ENCODE measurements around the gene PHPT1. TPM values are rescaled to one million over a fixed set of nuclear protein-coding genes. Genes with fewer than 3 reads are reported as not detected.

The PHPT1 gene
- total RNA-seq, 1 donor from 2014 or later = 192 TPM

DNA sequence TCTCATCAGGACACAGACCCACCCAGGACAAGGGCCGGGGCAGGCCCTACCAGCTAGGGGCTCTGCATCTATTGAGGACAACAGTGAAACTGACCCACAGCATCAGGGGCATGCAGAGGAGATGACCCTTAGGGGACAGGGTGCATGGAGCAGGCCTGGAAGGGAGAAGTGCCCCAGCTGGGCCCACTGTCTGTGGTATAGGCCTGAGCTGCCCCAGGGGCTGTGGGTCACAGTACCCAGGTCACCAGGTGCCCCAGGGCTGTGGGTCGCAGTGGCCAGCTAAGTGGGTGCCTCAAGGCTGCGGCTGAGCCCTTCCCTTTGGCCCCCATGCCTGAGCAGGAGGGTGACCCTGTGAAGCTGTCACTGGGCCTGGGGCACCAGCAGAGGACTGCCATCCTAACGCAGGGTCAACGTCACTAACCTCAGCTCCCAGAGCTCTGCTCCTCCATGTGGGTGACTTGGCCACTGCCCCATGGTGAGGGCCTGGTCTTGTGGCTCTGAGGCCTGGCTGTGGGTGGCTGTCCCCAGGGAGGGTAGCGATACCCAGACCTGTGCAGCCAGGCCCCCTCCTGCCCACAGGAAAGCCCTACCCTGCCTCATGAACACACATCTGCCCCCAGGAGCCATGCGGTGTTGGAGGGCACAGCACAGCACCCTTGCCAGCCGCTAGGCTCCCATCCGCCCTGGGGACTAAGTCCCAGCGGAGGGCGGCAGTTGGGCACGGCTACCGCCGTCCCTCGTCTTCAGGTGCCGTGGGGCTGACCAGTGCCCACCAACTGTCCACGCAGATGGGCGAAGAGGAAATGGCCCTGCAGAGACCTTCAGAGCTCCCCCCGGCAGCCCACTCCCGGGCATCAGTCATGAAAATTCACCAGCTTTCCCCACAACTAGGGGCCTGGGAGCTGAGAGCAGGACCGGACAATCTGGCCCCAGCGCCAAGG, 12.0 kb downstream of the PHPT1 start:
- no peak for DNase-seq (ENCODE audit: low spot score)
- Mint-ChIP-seq H3K4me1 (ENCODE audit: low read depth) (peaks cover 14% of the 10 kb centered on the region), H3K36me3 (ENCODE audit: low read depth) (peaks cover 6% of the 10 kb centered on the region), H3K9me3 (ENCODE audit: low read depth) (no peaks in the 10 kb centered on the region), H3K4me3 (ENCODE audit: unreplicated experiment) (no peak overlapping the region), H3K27me3 (ENCODE audit: low read depth) (no peaks in the 10 kb centered on the region), H3K27ac (ENCODE audit: unreplicated experiment) (no peak overlapping the region)
- no peak for TF ChIP-seq CTCF (IDR thresholded peaks at IDR 0.05)

GRCh38 chr9:136861874-136862457, 12.8 kb downstream of the PHPT1 start:
- TF ChIP-seq CTCF (IDR thresholded peaks at IDR 0.05) = no peak
- Mint-ChIP-seq H3K27me3 (ENCODE audit: low read depth) (no peaks in the 10 kb centered on the region), H3K9me3 (ENCODE audit: low read depth) (no peaks in the 10 kb centered on the region), H3K4me1 (ENCODE audit: low read depth) (peaks cover 14% of the 10 kb centered on the region), H3K36me3 (ENCODE audit: low read depth) (peaks cover 6% of the 10 kb centered on the region), H3K27ac (ENCODE audit: unreplicated experiment) (no peak overlapping the region), H3K4me3 (ENCODE audit: unreplicated experiment) (no peak overlapping the region)
- DNase-seq (ENCODE audit: low spot score) = no peak

DNA sequence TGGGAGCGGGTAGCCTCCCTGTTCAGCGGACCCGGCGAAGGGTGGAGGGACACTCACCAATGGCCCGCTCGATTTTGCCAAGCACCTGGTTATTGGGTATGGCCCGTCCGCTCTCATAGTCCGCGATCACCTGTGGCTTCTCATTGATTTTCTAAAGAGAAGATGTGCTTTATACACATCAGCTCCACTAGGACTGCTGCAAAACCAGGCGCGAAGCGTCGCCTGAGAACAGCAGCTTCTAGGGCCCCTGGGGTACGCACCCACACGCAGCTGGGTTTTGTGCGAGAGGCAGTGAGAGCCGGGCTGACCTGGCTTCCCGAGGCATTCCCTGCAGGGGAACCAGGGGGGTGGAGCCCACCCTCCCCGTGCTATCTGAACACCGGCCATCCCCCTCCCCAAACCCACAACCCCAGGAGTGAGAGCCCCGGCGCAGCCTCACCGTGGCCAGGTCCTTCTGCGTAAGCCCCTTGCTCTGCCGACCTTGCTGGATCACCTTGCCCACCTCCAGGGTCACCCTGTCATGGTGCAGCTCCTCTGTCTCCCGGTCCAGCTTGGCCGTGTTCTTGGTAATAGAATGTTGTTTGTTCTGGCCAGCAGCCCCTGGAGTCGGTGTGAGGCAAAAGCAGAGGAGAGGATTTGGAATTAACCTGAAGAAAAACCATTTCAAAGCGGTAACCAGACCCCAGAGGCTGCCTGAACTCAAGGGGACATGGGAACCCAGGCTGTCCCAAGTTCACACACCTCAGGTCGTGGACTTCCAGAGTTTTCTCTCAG, 13.8 kb downstream of the PHPT1 start:
- no peaks in the 10 kb centered on the region for H3K9me3 Mint-ChIP-seq (ENCODE audit: low read depth)
- H3K4me1 Mint-ChIP-seq (ENCODE audit: low read depth) = peaks cover 14% of the 10 kb centered on the region
- no peak for TF ChIP-seq CTCF (IDR thresholded peaks at IDR 0.05)
- H3K4me3 Mint-ChIP-seq (ENCODE audit: unreplicated experiment) = no peak overlapping the region
- DNase-seq (ENCODE audit: low spot score) = no peak
- peaks cover 6% of the 10 kb centered on the region for H3K36me3 Mint-ChIP-seq (ENCODE audit: low read depth)
- no peaks in the 10 kb centered on the region for H3K27me3 Mint-ChIP-seq (ENCODE audit: low read depth)
- H3K27ac Mint-ChIP-seq (ENCODE audit: unreplicated experiment) = no peak overlapping the region

DNA sequence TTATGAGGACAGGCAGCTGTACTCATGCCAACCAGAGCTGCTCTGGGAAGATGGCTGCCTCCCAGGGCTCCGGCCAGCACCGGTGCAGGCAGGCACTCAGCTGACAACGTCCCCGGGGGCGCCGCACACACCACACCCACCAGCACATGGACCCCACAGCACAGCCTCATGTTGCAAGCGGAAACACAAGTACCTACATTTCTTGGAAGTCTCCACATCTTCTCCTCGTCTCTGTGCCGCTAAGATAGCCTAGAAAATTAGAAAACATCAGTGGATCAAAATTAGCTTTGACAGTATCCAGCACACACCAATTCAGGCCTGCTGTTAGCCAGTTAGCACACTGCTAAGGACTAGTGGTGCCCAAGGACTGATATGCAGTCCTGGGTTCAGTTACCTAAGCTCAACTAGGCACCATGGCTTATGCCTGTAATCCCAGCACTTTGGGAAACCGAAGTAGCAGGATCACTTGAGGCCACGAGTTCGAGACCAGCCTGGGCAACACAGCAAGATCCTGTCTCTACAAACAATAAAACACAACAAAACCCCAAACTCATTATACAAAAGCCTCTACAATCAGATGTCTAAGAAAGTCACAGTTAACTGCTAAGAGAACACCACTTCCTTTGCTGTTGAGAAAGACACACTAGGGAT, 14.5 kb downstream of the PHPT1 start:
- TF ChIP-seq CTCF (IDR thresholded peaks at IDR 0.05) = no peak
- H3K27me3 Mint-ChIP-seq (ENCODE audit: low read depth) = no peaks in the 10 kb centered on the region
- no peak overlapping the region for H3K27ac Mint-ChIP-seq (ENCODE audit: unreplicated experiment)
- peaks cover 14% of the 10 kb centered on the region for H3K4me1 Mint-ChIP-seq (ENCODE audit: low read depth)
- H3K4me3 Mint-ChIP-seq (ENCODE audit: unreplicated experiment) = no peak overlapping the region
- H3K9me3 Mint-ChIP-seq (ENCODE audit: low read depth) = no peaks in the 10 kb centered on the region
- H3K36me3 Mint-ChIP-seq (ENCODE audit: low read depth) = peaks cover 6% of the 10 kb centered on the region
- no peak for DNase-seq (ENCODE audit: low spot score)
